ENCODE results near the gene NTM.

NTM gene

DNA sequence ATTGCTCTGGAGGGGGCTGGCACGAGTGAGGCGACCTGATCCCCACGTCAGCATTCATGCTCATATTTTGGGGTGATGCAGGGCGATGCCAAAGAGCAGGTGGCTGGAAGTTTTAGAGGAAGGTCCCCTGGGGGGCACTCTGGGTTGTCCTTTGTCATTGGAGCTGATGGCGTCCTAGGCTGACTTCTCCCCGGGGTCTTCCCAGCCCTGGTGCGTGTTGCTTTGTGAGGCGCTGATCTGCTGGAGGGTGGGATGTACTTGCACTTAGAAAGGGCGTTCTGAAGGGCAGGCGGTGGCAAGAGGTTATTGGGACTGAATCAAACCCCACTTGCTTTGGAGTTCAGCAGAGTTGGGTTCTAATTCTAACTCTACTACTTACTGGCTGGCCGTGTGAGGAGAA lies 313.3 kb downstream of the NTM start:
- DNase-seq (ENCODE audit: low read depth in 2 of 2, low spot score in 1 of 2) = no peak

DNA sequence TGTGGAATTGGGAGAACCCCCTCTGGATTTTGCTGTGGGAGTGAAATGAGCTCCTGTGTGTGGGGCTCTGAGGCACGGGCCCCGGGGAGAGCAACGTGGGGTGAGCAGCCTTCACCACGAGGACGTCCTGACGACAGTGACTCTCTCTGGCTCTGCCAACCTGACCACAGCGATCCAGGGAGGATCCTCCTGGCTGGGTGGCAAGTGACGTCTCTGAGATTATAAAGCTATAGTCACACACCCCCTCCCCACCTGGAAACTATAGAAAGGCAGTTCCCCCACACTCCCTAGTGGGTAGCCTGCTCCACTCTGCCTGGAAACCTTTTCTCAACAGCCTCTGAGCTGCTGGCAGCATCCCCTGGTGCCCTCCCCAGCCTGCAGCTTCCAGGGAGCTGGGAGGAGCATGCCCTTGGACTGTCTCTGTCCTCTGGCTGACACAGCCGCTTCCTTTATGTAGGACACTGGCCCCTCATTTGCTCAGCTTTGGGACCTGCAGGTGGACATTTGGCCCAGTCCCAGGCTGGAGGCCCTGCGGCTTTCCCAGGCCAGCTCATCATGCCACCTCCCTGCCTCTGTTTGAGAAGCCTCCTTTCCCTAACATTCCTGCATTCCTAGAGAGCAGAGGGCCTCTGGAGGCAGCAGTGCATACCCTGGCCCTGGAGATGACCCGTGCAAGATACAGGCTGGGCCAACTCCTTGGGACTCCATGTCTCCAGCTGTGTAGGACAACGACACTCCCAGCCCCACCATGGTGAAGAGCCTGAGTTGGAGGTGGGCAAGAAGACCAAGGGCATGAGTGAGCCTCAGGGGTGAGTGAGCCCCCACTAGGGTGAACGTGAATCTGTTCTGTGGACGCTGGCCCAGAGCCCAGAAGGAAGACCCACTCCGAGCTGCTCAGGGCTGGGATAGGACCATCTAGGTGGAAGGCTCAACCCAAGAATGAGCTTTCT lies 314.0 kb downstream of the NTM start:
- no peak for DNase-seq (ENCODE audit: low read depth in 2 of 2, low spot score in 1 of 2)

DNA sequence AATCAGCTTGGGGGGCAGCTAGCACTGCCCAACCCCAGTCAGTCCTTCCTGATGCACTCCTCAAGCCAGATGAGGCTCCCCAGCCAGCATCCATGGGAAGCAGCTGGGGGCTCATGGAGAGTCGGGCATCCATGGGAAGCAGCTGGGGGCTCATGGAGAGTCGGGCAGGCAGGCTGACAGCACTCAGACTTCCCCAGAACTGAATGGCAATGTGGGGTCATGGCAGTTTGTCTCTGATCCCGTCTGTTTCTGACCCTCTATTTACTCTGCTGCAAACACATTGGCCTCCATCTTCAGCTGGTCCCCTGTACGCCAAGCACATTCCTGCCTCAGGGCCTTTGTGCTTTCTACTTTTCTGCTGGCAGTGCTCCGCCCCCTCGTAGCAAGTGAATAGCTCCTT lies 314.8 kb downstream of the NTM start:
- DNase-seq (ENCODE audit: low read depth in 2 of 2, low spot score in 1 of 2) = no peak

DNA sequence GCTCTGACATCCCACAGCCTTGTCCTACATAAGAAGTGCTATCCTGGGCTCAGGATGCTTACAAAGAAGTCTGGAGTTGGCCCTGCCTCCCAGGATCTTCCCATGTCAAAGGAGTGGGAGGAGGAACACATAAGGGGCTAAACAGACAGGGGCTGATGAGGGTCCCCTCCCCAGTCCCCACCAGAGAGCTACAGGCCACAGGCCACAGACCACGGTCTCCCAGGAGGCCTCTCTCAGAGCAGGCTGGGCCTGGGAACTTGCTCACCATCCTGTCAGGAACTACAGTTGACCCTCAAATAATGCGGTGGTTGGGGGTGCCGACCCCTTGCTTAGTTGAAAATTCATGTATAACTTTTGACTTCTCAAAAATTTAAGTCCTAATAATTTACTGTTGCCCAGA lies 315.5 kb downstream of the NTM start:
- no peak for DNase-seq (ENCODE audit: low read depth in 2 of 2, low spot score in 1 of 2)

DNA sequence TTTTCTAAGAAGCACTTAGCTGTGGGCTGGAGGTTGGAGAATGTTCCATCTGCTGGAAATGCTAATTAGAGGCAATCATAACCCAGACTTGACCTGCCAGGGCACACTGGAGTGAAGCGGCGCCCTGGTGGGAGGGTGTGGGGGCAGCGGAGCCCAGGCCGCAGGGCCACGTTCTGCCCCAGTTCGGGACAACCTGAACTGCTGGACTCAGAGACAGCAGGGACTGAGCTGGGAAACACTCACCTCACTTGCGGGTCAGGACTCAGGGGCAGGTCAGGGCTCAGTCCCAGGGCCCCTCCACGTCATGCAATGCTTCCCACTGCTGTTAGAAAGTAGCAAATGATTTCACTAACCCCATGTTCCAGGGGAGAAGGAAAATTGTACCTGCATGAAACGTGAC lies 316.4 kb downstream of the NTM start:
- no peak for DNase-seq (ENCODE audit: low read depth in 2 of 2, low spot score in 1 of 2)

DNA sequence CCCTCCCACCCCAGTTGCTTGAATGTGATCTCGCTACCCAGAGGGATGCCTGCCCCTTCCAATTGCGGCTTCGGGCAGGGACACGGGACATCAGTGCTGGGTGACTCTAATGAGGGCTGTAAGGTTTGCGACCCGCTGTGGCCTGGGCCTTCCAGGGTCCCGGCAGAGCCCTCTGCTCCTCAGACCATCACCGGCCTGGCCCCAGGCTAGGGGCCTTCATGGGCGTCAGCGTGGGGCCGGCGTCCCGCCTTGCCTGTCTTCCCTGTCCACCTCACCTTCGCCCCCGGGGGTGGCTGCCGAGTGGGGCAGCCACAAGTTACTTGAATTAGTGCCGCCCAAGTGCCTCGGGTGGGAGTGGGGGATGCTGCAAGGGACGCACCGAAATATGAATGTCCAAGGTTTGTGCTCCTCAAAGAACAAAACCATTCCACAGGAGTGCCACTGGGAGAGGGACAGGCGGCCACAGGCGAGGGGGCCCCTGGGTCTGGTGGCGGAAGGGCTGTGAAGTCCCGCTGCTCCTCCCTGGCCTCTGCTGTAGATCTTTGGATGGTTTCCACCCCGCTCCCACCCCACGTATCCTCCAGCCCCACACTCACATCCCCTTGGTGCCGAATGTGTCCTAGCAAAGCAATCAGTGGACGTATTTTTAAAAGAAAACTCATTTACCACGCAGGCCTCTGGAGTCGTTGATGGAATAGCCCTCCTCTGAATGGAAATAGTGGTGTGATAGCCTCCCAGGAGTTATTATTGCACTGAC lies 317.1 kb downstream of the NTM start:
- DNase-seq (ENCODE audit: low read depth in 2 of 2, low spot score in 1 of 2) = no peak

DNA sequence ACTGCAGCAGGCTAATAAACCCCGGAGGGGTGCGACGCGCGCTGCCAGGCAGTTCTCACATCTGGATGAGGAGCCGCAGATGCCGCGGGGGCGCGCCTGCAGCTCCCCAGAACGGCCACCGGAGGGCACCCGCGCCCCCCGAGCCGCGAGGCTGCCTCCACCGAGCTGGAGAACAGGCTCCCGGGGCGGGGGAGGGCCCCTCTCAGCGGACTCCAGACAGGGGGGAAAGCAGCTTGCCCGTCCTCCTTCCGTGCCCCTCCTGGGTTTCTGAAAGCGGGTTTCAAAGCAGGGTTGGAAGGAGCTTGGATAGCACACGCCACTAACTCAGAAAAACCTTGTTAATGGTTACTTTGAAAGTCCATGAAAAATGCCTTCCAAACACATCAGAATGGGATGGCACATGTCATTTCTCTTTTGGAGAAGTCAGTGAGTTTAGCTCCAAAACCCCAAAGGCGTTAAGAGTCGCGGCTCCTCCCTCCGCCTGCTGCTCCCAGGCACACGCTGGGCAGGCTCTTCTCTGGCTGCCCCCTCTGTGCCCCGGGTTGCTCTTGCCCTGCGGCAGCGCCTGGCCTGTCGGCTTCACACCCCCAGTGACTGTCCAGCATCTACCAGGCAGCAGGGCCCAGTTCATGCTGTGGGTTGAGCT lies 317.8 kb downstream of the NTM start:
- DNase-seq (ENCODE audit: low read depth in 2 of 2, low spot score in 1 of 2) = no peak

DNA sequence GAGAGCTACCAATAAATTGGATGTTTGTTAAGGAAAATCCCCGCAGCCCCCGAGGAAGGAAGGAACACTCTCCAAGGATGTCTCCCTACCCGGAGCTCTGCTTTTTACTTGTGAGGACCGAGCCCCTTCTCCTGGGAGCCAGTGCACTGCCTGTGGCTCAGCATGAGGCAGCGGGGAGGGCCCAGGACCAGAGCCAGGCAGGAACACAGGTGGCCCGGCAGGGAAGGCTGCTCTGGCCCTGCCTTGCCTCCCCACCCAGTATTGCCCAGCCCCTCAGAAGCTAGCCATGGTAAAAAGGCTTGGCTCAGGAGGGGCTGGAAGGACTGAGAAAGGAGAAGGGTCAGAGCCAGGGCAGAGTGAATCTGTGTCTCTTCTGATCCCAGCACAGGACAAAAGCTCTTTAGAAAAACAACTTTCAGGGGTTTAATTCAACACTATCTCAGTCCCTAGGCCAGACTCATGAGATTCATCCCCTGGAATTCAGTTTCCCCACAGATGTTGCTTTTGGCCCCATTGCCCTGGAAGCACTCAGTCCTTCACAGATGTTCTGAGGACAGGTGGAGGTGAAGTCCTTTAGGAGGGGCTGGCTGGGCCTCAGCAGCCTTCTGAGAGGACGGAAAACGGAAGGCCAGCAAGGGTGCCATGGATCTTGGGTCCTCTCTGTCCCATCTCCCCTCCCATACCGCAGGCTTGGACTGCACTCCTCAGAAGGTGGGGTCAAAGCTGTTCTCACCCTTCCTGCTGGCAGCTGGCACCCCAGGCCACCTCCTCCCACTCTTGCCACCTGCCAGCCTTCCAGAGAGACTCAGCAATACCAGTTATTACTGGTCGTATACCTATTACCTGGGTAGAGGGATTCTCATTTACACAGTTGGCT lies 318.9 kb downstream of the NTM start:
- no peak for DNase-seq (ENCODE audit: low read depth in 2 of 2, low spot score in 1 of 2)

DNA sequence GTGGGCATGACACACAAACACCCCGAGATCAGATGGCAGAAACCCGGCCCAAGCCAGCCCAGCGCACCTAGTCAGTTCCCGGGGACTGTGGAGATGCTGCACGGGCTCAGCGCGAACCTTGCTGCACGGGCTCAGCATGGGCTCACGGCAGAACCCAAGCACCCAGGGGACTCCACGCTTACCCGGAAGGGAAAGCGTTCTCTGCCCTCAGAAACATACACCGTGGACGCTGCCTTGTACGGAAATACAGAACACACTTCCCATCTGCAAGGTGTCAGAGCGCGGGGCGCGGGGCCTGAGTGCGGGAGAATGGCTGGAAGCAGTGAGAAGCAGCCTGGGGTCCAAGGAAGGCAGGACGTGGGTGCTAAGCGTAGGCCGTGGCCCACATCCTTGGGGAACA lies 319.9 kb downstream of the NTM start:
- DNase-seq (ENCODE audit: low read depth in 2 of 2, low spot score in 1 of 2) = no peak

DNA sequence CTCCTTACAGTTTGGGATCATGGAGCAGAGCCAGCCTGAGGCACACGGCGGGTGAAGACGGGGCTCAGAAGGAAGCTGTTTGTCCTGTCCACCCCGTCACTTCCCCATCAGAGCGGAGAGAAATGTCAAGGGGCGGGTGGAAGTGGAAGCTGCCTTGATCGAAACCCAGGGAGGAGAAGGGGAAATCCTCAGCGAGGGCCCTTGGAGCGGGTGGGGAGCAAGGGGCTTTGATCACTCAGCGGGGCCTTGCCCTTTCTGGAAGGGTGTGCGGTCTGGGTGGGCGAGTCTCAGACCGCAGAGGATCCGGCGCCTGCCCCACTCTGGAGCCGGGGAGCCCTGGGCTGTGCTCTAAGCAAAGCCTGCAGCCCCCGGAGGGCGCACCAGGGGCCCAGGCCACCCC lies 320.4 kb downstream of the NTM start:
- no peak for DNase-seq (ENCODE audit: low read depth in 2 of 2, low spot score in 1 of 2)

DNA sequence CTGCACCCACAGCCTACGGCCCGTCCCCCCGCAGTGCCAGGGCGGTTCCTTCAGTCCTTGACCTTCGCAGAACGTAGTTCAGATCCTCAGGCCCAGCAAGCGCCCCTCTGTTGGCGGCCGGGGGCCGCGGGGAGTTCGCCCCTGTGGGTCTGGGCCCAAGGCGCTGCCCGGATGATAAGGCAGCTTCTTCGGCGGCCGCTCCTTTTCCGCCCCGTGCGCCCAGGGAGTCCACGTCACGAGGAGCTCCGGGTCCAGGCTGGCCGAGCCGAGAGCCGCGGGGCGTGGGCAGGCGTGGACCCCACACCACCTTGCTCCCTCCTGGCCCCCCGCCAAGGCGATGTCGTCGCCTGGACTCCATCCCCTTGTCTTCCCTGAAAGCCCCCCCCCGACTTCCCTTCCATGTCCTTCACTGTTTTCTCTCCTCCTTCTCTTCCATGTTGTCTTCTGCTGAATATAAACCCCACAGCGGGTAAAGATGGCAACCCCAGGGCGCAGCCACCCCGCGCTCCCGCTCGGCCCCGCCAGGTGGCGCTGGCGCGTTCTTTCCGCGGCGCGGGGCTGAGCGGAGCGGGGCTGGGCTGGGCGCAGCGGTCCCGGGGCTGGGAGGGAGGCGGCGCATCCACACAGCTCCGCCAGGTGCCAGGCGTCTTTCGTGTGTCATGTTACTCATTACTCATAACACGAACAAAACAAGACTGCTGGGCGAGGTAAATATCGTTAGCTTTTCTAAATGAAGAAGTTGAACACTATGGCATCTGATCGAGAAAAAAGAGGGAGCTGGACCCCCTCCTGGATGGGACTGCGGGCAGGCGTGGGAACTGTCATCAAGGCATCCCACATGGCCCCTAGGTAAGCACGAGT lies 321.0 kb downstream of the NTM start:
- no peak for DNase-seq (ENCODE audit: low read depth in 2 of 2, low spot score in 1 of 2)

DNA sequence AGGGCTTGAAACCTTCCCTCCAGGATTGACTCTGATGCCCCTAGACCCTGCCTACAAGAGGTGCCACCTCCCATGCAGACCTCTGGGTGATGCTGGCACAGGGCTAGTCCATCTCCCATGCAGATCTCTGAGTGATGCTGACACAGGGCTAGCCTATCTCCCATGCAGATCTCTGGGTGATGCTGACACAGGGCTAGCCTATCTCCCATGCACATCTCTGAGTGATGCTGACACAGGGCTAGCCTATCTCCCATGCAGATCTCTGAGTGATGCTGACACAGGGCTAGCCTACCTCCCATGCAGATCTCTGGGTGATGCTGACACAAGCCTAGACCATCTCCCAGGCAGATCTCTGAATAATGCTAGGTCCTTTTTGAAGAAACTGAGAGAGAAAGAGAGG lies 321.7 kb downstream of the NTM start:
- DNase-seq (ENCODE audit: low read depth in 2 of 2, low spot score in 1 of 2) = no peak

DNA sequence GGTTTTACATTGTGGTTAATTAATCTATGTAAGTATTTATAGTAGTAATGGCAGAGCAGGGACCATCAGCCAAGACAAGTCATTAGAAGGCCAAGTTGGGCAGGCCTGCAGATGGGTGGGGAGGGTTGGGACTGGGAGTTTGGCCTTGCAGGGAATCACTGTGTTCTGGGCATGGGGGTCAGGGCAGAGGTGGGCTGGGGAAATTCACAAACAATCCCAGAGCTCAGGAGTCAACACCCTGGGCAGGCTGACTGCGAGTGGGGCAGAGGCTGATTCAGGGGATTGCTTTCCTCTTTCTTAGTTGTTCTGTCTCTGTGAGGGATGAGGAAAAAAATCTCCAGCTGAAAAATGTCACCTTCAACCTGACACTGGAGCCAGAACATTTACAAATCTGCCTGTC lies 322.5 kb downstream of the NTM start:
- no peak for DNase-seq (ENCODE audit: low read depth in 2 of 2, low spot score in 1 of 2)

DNA sequence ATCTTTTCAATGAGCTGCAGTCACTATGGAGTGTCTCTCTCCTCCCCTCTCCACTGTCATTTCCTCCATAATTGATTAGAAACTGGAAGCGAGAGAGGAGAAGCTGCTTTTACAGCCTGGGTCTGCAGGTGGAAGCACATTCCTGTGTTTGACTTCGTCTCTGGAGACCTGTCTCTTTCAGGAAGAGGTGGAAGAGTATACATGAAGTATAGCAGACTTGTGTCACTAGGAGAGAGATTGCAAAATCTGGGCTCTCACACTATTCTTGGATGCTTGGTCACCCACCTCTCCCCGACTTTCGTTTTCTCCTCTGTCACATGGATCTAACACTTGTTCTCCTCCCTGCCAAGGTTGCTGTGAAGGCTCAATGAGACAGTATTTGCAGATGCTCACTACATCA lies 323.3 kb downstream of the NTM start:
- DNase-seq (ENCODE audit: low read depth in 2 of 2, low spot score in 1 of 2) = no peak

DNA sequence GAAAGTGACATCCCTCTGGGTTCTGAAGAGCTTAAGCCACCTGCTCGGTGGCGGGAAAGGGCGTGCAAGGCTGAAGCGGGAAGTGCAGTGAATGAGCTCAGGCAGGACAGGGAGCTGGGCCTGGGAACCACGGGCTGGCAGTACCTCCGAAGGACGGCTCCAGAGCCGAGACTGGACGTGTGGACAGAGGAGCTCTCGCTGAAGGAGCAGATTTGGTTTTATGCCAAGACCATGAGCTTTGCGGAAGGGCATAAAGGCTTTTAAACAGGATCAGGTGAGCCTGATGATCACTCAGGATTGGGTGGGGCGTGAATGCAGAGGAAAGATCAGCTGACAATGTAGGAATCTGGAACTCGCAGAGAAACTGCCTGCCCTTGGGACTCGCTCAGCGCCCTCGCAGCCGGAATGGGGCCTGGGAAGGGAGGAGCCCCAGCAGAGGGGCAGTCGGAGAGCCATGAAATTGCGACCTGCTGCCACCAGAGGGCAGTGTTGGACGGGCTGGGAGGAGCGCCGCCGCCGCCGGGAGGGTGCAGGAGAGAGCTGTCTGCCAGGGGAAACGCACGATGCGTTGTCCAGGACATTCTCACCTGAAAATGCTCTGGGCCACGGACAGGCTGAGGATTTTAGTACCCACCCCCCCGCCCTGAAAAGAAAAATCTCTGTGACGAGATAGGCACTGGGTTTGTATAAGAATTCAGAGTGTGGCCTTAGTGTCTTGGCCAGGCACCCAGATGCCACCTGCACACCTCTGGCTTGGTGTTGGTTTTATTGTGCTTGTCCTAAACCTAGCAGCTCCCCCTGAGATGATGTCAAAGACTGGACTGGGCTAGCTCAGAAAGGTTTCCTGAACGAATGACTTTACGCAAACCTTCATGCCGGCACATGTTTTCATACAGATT lies 324.4 kb downstream of the NTM start:
- peak in 1 of 2 donors; percentile 17 for DNase-seq (ENCODE audit: low read depth in 2 of 2, low spot score in 1 of 2)

DNA sequence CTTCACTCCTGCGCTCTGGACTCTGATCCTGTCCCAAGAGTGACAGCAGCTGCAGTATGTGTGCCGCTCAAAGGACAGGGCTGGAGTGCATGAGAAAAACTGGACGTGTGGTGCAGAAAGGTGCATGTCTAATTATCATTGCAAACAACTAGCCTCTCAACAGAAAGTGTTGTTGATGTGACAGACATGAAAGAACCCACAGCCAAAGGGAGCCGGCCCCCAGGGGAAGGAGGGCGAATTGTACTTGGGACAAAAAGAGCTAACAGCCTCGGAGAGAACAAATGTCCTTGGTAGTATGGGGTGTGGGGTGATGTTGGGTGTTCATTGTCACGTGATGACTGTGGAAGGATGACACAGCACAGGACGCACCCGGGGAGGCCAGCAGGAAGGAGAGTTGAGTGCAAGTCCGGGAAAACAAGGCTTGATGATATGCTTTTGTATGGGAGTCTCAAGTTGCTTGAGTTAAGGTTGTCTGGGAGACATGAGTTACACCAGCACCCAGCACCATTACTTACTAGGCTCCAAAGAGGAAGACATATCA lies 325.5 kb downstream of the NTM start:
- DNase-seq (ENCODE audit: low read depth in 2 of 2, low spot score in 1 of 2) = no peak

DNA sequence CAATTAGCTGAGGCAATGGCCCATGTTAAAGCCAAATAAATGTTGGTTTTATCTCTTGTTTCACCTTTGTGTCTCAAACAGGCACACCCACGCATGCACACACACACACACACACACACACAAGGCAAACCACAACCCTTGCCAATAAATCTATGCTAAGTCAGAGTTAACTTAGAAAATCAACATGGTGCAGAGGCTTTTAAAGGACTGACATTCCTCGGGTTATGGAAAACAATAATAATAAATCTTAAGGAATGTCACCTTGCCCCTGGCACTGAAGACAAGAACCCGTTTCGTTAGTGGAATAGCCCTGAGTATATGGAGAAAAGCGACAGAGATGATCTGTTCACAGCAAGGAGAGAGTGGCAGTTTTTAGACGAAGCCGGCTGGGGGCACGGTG lies 326.3 kb downstream of the NTM start:
- no peak for DNase-seq (ENCODE audit: low read depth in 2 of 2, low spot score in 1 of 2)

DNA sequence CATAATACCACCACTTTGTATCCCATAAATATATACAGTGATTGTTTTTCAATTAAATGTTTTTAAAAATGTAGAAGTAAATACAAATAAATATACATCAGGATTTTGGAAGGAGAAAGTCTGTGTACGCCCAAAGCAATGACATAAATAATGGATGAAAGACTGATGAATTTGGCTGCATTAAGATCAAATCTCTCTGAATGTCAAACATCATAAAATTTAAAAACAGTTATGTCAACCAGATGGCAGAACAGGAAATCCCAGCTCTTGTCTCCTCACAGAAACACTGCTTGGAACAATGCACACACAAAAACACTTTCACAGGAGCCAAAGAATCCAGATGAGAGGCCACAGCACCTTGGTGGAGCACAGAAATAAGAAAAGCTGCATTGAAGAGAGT lies 332.9 kb downstream of the NTM start:
- DNase-seq (ENCODE audit: low read depth in 2 of 2, low spot score in 1 of 2) = no peak

DNA sequence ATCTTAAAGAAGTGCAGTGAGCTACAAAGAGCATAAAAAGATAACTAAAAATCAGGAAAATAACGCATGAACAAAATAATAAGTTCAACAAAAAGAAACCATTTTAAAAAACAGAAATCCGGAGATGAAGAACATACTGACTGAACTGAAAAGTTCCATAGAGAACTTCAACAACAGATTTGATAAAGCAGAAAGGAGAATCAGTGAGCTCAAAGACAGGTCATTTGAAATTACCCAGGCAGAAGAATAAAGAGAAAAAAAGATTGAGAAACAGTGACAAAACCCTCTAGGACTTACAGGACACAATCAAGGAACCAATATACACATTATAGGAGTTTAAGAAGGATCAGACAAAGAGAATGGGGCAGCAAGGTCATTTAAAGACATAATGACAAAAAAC lies 334.3 kb downstream of the NTM start:
- no peak for DNase-seq (ENCODE audit: low read depth in 2 of 2, low spot score in 1 of 2)
